SIG-M5 treated with dmso at 0.1 percent for 504 hours (cell line): ENCODE data around the gene HUS1.
"Not testable (repeated sequence)": the region's sequence is repeated elsewhere in the genome, so short reads cannot be mapped to it uniquely, and the experiment has no call there.

Source experiments
- DNase-seq: peaks from one replicate; lab custom pipeline; 2025; ENCODE audit not compliant: unreplicated experiment; lab: John Stamatoyannopoulos, UW

HUS1 gene

DNA sequence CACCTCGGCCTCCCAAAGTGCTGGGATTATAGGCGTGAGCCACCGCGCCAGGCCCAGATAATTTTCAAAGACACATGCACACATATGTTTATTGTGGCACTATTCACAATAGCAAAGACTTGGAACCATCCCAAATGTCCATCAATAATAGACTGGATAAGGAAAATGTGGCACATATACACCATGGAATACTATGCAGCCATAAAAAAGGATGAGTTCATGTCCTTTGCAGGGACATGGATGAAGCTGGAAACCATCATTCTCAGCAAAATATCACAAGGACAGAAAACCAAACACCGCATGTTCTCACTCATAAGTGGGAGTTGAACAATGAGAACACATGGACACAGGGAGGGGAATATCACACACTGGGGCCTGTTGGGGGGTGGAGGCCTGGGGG lies 1.2 kb upstream of the HUS1 start:
- not testable (repeated sequence) for DNase-seq

DNA sequence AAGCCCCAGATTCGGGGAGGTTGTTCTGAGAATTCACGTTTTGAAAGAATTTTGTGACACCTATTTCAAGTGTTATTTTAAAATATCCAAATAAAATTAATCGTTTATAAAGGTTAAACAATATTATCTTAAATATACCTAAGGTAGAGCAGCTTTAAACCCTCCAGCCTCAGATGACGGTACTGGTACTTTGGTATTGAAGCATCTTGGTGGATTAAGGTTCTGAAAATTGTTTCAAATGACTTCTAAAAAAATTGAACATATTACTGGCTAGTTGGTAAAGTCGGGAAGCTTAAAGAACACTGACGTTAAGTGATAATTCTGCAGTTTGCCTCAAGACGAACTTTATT lies 392 bp upstream of the HUS1 start:
- no peak for DNase-seq

DNA sequence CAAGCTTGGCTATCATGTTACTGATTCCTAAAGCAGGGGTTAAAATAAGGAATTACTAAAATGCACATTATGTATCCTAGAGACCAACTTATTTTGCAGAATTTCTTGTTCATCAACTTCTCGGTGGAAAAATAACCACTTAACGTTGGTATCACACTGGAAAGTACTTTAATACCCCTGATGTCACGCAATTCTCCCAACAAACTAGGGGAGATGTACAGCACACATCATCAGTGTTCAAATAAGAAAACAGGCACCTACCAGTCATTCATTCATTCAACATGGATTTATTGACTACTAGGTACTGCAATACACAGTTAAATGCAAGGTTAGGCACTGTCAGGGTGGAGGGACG lies 648 bp downstream of the HUS1 start:
- DNase-seq: no peak

DNA sequence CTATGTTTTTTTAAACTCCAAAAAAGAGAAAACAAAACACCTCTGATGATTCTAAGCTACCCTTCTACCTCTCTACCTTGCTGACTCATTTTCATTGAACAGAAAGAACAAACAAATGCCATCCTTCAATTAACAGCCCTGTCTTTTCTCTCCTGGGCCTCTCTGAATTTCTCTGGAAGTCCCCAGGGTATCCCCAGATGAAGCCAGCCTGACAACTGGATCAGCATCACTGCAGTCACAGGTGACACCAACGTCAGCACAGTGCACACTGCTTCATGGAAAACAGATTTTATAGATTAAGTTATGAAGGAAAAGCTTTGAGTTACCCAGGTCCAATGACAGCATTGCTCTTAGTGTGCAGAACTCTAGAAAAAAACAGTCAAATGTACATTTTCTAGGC lies 5.7 kb downstream of the HUS1 start:
- DNase-seq: no peak

DNA sequence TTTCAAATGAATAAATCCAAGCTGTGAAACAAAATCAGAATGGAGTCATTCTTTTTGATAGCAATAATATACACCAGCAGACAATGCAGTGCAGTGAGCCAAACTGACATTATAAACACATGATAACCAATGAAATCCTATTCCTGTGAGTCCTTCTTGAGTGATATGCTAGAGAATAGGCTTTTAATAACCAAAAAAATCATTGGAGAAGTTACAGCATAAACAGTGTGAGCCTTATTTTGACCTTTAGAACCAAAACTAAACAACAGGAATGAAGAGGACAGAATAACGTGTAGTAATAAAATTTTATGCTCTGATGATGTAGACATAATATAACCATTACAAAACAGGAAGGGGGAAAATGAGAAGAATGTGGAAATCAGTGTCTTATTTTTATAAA lies 8.7 kb downstream of the HUS1 start:
- DNase-seq: no peak

DNA sequence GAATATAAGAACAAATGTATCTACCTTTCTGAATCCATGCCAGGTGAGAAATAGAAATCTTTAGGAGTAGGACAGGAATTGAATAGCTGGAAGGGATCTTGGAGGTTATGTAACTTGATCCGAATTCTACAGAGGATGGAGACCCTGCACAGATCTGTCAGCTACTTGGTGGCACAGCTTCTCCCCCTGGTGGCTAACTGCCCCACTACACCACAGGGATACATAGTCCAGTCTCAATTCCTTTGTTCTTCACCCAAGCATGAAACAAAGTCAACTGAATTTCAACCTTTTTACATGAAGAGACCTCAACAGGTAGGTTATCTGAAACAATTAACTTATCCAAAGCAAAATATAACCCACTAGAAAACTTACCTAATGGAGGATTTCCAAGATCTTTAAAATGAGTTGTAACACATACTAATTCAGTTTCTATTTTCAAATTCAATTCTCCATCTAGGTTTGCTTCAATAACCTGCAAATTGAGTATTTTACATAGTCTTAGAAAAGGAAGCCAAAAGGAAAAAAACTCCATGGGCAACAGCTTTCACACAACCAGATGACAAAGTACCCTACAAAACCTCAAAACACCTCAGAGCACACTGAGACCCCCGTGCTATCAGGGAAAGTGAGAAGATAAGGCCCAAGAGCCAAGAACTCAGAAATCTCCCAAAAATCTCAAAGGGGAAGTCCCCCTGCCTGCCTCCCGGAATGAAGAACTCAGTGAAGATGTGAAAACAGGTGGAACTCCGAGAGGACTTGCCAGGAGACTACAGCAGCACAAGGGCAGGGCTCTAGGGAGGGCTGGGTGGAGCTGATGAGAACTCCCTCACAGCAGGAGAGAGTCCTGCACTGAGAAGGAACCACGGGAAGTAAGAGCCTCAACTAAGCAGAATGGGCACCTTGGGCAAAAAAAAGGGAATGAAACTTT lies 10.3 kb downstream of the HUS1 start:
- DNase-seq: peak; percentile 61

DNA sequence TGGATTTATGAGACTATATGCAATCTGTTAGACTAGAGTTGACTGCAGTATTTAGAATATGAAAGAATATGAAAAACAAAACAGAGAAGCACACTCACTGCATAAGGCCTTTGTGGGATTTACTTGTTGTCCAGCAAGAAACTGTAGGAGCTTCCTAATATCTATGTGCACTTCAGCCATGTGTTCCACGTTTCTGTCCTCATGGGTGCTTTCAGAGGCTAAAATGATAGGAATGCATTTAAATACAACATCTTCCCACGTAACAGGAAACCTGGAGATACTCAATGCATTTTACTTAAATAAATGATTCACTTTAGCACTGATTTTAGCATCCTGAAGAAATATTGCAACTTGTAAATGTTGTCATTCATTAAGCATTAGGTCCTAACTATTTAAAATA lies 11.7 kb downstream of the HUS1 start:
- no peak for DNase-seq

DNA sequence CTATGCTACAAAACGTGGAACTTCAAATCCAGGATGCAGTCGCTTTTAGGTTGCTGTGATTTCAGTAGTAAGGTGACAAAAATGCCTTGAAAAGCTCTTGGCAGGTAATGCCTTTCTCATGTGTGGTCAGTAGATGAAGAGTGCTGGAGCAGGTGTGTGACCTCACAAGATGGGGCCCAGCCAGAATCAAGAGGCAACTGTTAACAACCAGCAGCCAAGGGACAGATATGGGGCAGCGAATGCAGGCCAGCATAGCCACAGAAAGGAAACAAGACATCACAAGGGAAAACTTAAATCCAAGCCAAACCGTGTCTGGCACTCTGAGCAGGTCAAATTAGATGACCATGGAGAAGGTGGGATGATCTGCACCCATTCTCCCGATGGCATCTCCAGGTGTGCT lies 12.3 kb downstream of the HUS1 start:
- DNase-seq: no peak

DNA sequence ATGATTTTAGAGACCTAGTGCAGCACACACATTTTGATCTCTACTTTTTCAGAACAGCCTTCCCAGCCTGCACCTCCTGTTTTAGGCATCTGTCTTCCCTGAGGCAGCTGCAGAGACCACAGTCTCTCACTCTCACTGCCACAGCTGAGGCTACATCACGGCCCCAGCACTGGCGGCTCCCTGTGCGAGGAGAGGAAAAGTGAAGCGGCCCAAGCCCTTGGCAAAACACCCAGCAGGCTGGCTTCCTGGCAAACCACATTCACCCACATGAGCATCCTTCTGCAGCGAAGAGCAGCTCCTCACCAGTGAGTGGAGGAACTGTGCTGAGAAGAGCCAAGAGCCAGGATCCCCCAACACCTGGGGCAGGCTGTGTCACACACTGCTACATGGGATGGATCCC lies 14.0 kb downstream of the HUS1 start:
- no peak for DNase-seq

DNA sequence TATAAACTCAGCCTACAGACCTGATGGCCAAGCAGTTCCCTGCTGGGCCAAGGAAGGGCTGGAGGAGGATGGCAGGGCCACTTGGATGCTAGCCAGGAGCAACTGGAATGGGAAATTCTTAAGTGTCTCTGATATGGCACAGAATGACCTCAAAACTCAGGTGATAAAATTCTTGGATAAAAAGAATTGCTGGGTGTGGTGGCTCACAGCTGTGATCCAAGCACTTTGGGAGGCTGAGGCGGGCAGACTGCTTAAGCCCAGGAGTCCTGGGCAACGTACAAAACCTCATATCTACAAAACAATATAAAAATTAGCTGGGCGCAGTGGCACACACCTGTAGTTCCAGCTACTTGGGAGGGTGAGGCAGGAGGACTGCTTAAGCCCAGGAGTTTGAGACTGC lies 17.2 kb downstream of the HUS1 start:
- DNase-seq: no peak

DNA sequence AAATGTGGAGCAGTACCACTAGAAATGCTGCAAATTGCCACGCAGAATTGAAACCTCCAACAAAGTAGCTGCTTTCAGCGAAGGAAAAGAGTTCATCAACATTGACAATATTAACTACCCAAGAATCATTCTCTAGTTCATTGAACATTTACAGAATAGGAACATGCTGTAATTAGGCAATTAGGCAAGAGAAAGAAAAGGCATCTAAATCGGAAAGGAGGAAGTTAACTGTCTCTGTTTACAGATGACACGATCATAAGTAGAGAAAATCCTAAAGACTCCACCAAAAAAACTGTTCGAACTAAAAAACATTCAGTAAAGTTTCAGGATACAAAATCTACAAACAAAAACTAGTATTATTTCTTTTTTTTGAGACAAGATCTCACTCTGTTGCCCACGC lies 22.3 kb downstream of the HUS1 start:
- DNase-seq: peak; percentile 5

DNA sequence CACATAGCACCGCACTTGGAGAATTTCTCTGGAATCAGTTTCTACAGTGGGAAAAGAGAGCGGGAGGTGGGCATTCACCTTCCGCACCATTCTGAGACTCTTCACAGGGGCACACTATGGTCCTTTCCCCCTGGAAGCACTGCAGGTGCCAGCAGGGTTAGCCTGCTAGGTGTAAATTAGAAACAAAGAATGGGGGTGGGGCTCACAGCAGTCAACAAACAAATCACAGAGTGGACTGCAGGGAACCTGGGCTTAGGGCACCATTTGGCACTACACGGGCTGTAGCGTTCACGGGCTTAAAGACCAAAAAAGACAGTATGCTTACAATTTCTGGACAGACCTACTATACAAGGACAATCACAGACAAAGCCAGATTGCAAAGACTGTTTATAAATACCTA lies 23.2 kb downstream of the HUS1 start:
- no peak for DNase-seq

DNA sequence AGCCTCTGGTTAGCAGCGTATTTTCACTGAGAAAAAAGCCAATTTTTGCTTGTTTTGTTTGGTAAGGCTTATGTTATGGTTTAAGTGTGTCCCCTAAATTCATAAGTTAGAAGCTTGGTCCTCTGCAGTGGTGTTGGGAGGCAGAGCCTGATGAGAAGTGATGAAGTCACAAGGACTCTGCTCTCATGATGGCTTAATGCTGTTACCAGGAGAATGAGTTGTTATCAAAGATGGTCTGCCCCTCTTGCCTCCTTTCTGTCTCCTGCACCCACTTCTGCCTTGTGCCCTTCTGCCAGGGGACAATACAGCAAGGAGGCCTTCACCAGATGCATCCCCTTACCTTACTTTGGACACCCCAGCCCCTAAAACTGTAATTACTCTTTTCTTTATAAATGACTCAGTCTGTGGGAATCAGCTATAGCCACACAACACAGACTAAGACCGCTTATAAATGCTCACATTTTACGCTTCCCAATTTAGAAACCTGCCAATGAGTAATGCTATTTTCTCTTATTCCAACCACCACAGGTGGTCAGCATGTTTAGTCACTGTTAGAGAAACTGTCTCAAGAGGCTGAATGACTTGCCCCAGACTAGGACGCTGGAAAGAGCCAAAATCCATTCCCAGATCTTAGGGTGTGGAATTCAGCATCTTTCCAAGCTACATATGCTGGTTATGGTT lies 25.0 kb downstream of the HUS1 start:
- DNase-seq: no peak

DNA sequence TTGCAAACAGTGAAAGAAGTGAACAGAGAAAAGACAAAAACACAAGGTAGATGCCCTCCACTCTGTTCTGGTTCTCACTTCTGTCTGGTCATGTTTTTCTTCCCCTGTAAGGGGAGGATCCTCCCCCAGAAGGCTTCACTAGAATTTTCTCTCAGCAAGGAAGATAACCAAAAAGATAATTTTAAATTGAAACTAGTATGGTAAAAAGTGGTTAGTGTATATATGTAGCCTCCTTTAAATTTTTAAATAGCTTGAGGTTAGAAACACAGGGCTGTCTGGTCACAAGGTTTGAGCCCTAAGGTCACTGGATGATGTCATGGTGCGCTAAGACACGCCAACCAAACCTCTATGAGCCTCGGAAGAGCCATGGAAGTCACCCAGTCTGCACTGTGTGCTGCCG lies 25.6 kb downstream of the HUS1 start:
- no peak for DNase-seq

DNA sequence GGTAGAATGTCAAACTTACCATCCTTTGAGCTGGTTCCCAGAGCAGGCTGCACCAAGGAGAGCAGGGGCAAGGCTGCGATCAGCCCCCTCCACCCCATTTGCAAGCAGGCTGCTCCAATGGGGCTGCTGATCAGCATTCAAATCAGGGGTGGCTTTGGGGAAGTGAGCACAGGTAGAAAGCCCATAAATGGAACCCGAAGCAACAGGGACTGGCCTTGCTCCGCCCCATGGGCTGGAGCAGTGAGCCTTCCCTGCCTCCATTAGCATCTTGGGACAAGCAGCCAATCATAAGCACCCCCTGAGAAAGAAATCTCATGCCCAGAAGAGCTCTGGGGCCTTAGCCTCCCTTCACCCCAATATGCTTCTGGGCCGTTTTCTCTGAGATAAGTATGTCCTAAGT lies 27.2 kb downstream of the HUS1 start:
- no peak for DNase-seq

DNA sequence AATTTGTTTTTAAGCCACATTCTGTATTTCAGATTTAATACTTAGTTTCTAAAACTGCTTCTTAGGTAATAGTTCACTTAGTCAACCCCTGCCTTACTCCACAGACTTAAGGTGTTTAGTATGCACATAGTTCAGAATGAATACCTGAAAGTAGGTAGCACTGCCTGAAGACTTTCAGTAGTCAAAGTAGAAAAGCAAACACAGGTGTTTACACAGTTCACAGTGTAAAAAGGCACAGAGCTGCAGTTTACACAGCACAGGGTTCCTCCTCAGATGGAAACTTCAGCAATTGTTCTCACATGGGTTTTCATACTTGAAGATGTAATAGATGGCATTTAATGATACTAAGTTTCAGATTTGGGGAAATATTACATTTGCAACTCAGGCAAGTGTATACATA lies 28.0 kb downstream of the HUS1 start:
- DNase-seq: peak; percentile 50

DNA sequence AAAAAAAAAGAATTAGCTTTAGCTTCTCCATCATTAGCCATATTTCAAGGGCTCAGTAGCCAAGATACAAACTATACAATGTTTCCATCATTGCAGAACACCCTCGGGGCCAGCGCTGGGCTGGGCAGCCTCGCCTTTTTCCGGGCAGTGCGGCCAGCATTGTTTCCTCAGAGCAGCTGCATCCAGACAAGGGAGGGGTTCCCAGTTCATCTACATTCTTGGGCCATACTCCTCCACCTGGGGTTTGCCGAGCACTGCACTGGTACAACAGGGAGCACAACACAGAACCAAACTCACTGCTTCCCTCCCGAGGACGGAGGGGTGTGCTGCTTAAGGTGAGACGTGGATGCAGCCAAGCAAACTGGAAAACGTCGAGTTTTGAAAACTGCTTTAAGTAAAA lies 28.7 kb downstream of the HUS1 start:
- no peak for DNase-seq

DNA sequence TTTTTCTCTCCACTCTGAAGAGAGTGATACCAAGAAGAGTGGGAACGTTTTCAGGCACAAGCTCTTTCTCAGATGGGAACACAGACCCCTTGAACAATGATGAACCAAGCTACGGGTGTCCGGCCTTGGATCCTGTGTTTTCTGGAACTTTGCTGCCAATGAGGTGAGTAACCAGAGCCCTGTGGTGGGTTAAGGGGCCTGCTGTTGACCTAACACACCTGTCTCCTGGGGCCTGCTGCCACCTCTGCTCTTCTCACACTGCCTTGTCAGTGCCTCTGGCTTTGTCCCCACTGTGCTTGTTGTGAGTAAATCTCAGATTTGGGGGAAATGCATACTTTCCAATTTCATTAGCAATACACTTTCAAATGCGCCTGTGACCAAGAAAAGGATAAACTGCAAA lies 29.7 kb downstream of the HUS1 start:
- DNase-seq: no peak

DNA sequence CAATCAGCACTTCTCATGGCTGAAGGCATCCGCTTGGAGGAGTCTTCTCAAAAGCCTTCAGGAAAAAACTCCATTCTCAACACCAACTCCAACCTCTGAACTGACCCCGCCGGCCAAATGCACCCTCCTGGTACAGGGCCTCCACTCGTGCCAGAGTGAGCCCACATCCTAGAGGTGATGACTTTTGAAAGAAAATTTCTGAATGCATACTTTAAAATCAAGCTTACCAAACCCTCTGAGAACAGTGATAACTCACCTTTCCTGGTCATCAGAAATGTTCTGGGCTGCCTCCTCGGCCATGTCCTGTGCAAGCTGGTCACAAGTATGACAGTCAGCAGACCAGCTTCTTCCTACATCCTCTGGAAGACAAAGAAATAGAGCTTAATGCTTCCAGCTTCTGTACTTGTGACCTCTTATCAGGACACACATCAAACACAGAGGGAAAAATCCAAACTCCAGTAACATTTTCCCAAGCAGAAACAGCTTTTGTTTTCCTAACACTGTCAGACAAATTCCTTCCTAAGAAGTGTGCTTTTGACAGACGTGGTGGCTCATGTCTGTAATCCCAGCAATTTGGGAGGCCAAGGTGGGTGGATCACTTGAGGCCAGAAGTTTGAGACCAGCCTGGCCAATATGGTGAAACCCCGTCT lies 31.1 kb downstream of the HUS1 start, which contains the start of gene PKD1L1:
Gene PKD1L1 (minus strand): TSS at position 326 of the 650 bp plus-strand sequence. CDS start 26 bp downstream, at position 300.
- no peak for DNase-seq

DNA sequence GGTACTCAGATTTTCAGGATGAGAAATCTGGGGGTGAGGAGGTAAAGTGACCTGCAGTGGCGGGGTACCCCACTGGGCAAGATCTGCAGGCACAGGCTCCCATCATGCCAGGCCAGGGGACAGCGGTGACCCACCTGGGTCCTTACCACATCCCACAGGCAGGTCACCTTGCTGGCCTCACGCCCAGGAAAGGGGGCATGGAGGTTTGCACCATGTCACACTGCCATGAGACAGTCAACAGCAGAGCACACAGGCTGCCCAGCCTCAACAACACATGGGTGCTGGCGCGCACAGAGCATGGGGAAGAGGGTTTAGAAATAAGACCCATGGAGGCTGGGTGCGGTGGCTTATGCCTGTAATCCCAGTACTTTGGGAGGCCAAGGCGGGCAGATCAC lies 32.1 kb downstream of the HUS1 start:
- no peak for DNase-seq

DNA sequence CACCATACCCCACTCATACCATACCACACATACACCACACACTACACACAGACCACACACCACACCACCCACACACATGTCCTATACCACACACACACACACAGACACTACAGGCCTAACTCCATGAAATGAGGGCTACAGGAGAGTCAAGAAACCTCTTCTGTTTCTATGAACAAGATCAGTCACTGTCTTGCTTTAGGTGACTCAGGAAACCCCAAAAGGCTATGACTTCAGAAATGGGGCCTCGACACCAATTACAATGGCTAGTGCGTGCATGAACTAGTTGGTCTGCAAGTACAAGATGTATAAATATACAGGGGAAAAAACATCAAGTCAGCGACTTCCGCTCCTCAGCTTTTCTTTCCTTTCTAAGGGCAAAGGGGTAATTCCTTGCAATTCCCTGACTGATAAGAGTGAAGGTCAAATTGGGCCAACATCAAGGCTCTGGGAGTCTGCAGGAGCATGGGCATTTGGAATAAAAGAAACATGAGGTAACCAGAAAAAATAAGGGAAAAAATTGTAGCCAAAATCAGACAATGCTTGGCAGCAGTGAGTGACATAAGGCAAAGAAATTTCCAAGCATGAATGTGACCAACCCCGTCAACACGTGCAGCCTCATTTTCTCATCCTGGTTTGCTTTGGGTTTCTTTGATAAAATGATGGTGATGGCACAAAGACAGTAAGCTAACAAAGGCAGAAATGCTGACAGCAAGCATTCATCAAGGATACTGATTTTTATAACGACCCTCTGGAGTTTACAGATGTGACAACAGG lies 32.6 kb downstream of the HUS1 start:
- DNase-seq: no peak
